SK-N-SH treated with all-trans-retinoic acid at 6 μM for 48 hours (cell line): ENCODE results near the gene BCR.

Experiments
- ATAC-seq: fragments of 200-7000 bp; cut with Tn5 transposase; 3 replicates; pipeline ENCODE4 v1.9.1; 2020; ENCODE audit warnings: mild to moderate bottlenecking, moderate library complexity
- ARNTL ChIP-seq: fragments of 450-650 bp; formaldehyde crosslinking; IDR thresholded peaks from 2 replicates; pipeline ENCODE4 v1.5.0; 2020; ENCODE audit warnings: low read depth, mild to moderate bottlenecking, moderate library complexity, borderline replicate concordance
- BACH2 ChIP-seq: fragments of 250-450 bp; sonication (Bioruptor Pico); IDR thresholded peaks from 2 replicates; pipeline ENCODE4 v1.9.0; 2021; ENCODE audit warnings: mild to moderate bottlenecking, borderline replicate concordance
- CSDC2 ChIP-seq: fragments of 250-450 bp; sonication (Bioruptor Pico); IDR thresholded peaks from 2 replicates; pipeline ENCODE4 v1.5.0; 2020; ENCODE audit warnings: mild to moderate bottlenecking, moderate library complexity
- ESRRG ChIP-seq: fragments of 250-450 bp; sonication (Bioruptor Pico); IDR thresholded peaks from 2 replicates; pipeline ENCODE4 v1.6.1; 2021; ENCODE audit warnings: mild to moderate bottlenecking
- GLIS3 ChIP-seq: fragments of 250-450 bp; sonication (Bioruptor Pico); IDR thresholded peaks from 2 replicates; pipeline ENCODE4 v1.5.0; 2020; ENCODE audit warnings: mild to moderate bottlenecking, moderate library complexity
- ISL1 ChIP-seq: fragments of 250-450 bp; sonication (Bioruptor Pico); IDR thresholded peaks from 2 replicates; pipeline ENCODE4 v2.1.2; 2022; ENCODE audit warnings: mild to moderate bottlenecking, moderate library complexity
- OSR1 ChIP-seq: fragments of 250-450 bp; sonication (Bioruptor Pico); IDR thresholded peaks from 2 replicates; pipeline ENCODE4 v1.8.0; 2022; ENCODE audit warnings: moderate library complexity, mild to moderate bottlenecking, inconsistent platforms
- PPARA ChIP-seq: fragments of 250-450 bp; sonication (Bioruptor Pico); IDR thresholded peaks from 2 replicates; pipeline ENCODE4 v1.5.0; 2020; ENCODE audit warnings: mild to moderate bottlenecking, borderline replicate concordance
- RARB ChIP-seq: fragments of 250-450 bp; sonication (Bioruptor Pico); IDR thresholded peaks from 2 replicates; pipeline ENCODE4 v1.8.0; 2021; ENCODE audit warnings: mild to moderate bottlenecking, moderate library complexity
- SNAI2 ChIP-seq: fragments of 250-450 bp; sonication (Bioruptor Pico); IDR thresholded peaks from 2 replicates; pipeline ENCODE4 v1.5.0; 2020; ENCODE audit warnings: mild to moderate bottlenecking, moderate library complexity
- TCF4 ChIP-seq: fragments of 250-450 bp; sonication (Bioruptor Pico); IDR thresholded peaks from 2 replicates; pipeline ENCODE4 v1.8.0; 2021; ENCODE audit warnings: mild to moderate bottlenecking, moderate library complexity, borderline replicate concordance
- TOX ChIP-seq: fragments of 250-450 bp; sonication (Bioruptor Pico); IDR thresholded peaks from 2 replicates; pipeline ENCODE4 v1.8.0; 2021; ENCODE audit warnings: mild to moderate bottlenecking, moderate library complexity, borderline replicate concordance
- ZC3H10 ChIP-seq: fragments of 250-450 bp; sonication (Bioruptor Pico); IDR thresholded peaks from 2 replicates; pipeline ENCODE4 v1.5.1; 2021; ENCODE audit warnings: mild to moderate bottlenecking, moderate library complexity
- ZFP3 ChIP-seq: fragments of 250-450 bp; sonication (Bioruptor Pico); IDR thresholded peaks from 2 replicates; pipeline ENCODE4 v1.5.0; 2020; ENCODE audit warnings: mild to moderate bottlenecking, moderate library complexity
- ZFP30 ChIP-seq: fragments of 450-650 bp; formaldehyde crosslinking; IDR thresholded peaks from 2 replicates; pipeline ENCODE4 v1.5.0; 2022; ENCODE audit warnings: mild to moderate bottlenecking, moderate library complexity
- ZNF565 ChIP-seq: fragments of 450-650 bp; formaldehyde crosslinking; conservative IDR thresholded peaks from 2 replicates; pipeline ENCODE4 v1.5.0; 2020; ENCODE audit warnings: low read depth, mild to moderate bottlenecking, moderate library complexity
- ZNF70 ChIP-seq: fragments of 450-650 bp; formaldehyde crosslinking; IDR thresholded peaks from 2 replicates; pipeline ENCODE4 v1.5.0; 2020; ENCODE audit warnings: mild to moderate bottlenecking, moderate library complexity
- ZNF8 ChIP-seq: fragments of 450-650 bp; formaldehyde crosslinking; IDR thresholded peaks from 2 replicates; pipeline ENCODE4 v1.5.0; 2020; ENCODE audit warnings: mild to moderate bottlenecking, moderate library complexity
- TF ChIP-seq, protein P1 (sequence below): fragments of 250-450 bp; sonication (Bioruptor Pico); IDR thresholded peaks from 2 replicates; pipeline ENCODE4 v1.8.0; 2021; ENCODE audit warnings: low read depth, mild to moderate bottlenecking, moderate library complexity, borderline replicate concordance
- TF ChIP-seq, protein P2 (sequence below): fragments of 250-450 bp; sonication (Bioruptor Pico); IDR thresholded peaks from 2 replicates; pipeline ENCODE4 v1.5.1; 2020; ENCODE audit warnings: low read depth, mild to moderate bottlenecking, moderate library complexity
- TF ChIP-seq, protein P3 (sequence below): fragments of 250-450 bp; sonication (Bioruptor Pico); IDR thresholded peaks from 2 replicates; pipeline ENCODE4 v1.8.0; 2020; ENCODE audit warnings: mild to moderate bottlenecking, moderate library complexity, borderline replicate concordance
- TF ChIP-seq, protein P4 (sequence below): fragments of 250-450 bp; sonication (Bioruptor Pico); IDR thresholded peaks from 2 replicates; pipeline ENCODE4 v1.5.0; 2020; ENCODE audit warnings: mild to moderate bottlenecking, moderate library complexity

BCR gene

DNA sequence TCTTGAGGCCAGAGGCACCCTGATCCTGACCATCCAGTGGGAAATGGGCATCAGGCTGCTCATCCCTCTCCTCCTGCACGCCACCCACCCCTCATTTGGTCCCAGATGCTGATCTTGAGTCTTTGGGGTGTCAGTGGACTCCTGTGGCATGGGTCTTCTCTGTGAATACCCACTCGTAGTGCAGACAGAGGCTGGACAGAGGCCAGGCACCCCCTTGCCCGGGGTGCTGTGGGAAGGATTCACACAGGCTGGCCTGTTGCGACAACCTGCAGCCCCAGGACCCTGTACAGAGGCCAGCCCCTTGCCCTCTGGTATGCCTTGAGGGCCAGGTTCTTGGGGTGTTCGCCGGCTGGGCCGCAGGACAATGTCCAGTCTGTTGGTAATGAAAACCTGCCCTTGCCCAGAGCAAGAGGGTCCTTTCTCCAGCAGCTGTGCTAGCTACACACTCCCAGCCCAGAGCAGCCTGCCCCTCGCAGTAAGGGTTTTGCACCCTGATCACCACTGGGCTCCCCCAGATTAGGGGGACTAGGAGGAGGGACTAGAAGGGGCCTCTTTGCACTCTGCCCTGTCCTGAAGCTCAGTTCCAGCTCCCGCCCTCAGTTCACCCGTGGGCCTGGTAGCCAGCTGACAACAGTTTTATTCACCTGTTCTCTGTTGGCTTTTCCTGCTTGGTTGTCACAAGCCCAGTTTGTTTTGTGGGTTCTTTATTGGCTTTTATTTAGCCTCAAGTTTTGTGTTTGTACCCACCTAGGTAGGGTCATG, 76.0 kb downstream of the BCR start:
- ATAC-seq, result no peak
- TF ChIP-seq BACH2 (CRISPR knock-in tag), result no peak
- TF ChIP-seq SNAI2 (CRISPR knock-in tag), result no peak
- TF ChIP-seq ISL1 (CRISPR knock-in tag), result no peak
- TF ChIP-seq, protein P1, sequence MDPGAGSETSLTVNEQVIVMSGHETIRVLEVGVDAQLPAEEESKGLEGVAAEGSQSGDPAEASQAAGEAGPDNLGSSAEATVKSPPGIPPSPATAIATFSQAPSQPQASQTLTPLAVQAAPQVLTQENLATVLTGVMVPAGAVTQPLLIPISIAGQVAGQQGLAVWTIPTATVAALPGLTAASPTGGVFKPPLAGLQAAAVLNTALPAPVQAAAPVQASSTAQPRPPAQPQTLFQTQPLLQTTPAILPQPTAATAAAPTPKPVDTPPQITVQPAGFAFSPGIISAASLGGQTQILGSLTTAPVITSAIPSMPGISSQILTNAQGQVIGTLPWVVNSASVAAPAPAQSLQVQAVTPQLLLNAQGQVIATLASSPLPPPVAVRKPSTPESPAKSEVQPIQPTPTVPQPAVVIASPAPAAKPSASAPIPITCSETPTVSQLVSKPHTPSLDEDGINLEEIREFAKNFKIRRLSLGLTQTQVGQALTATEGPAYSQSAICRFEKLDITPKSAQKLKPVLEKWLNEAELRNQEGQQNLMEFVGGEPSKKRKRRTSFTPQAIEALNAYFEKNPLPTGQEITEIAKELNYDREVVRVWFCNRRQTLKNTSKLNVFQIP (CRISPR knock-in tag), result no peak
- TF ChIP-seq ZFP30, result no peak
- no peak for TF ChIP-seq ZFP3 (CRISPR knock-in tag)
- TF ChIP-seq, protein P2, sequence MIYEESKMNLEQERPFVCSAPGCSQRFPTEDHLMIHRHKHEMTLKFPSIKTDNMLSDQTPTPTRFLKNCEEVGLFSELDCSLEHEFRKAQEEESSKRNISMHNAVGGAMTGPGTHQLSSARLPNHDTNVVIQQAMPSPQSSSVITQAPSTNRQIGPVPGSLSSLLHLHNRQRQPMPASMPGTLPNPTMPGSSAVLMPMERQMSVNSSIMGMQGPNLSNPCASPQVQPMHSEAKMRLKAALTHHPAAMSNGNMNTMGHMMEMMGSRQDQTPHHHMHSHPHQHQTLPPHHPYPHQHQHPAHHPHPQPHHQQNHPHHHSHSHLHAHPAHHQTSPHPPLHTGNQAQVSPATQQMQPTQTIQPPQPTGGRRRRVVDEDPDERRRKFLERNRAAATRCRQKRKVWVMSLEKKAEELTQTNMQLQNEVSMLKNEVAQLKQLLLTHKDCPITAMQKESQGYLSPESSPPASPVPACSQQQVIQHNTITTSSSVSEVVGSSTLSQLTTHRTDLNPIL, result no peak
- TF ChIP-seq TCF4 (CRISPR knock-in tag), result no peak
- no peak for TF ChIP-seq RARB (CRISPR knock-in tag)
- no peak for TF ChIP-seq CSDC2 (CRISPR knock-in tag)
- no peak for TF ChIP-seq ESRRG (CRISPR knock-in tag)

DNA sequence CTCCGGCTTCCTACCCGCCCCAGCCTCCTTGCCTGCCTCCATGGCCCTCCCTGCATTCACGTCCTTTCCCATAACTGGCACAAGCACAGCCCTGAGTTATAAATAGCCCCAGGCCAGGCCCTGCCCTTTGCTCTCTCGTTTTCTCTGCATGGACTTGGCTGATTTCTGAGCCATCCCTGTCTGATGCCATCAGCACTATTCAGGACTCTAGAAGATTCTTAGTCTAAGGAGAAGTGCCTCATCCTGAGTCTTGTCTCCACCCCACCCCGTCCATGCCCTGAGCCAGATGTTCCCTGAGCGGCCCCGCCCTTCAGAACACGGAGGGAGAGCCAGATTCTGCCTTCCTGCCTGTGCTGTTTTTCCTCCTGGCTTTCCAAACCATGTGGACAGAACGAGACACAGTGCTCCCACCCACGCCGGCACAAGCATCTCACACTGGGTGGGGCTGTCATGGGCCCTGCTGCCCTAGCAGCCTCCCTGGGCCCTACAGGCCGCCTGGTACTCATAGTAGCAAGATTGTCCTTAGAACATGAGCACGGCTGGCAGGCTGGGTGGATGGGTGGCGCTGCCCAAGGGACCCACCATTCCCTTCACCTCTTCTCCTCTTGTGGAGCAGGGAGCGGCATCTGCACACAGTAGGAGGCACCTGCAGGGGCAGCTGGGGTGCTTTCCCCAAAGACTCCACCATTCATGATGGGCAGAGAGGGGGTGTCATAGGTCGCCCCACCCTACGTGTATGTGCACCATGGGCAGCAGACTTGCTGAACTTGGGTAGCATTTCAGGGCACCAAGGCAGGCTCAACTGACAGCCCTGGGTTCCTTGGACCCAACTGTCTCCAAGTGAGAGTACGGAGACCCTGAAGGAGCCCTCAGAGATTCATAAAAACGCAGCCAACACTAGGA, 76.9 kb downstream of the BCR start:
- TF ChIP-seq GLIS3 (CRISPR knock-in tag) (no peak), CSDC2 (CRISPR knock-in tag) (no peak), ZFP3 (CRISPR knock-in tag) (no peak), TOX (CRISPR knock-in tag) (no peak), OSR1 (CRISPR knock-in tag) (no peak), BACH2 (CRISPR knock-in tag) (no peak), ZFP30 (no peak), PPARA (CRISPR knock-in tag) (no peak)
- TF ChIP-seq, protein P3, sequence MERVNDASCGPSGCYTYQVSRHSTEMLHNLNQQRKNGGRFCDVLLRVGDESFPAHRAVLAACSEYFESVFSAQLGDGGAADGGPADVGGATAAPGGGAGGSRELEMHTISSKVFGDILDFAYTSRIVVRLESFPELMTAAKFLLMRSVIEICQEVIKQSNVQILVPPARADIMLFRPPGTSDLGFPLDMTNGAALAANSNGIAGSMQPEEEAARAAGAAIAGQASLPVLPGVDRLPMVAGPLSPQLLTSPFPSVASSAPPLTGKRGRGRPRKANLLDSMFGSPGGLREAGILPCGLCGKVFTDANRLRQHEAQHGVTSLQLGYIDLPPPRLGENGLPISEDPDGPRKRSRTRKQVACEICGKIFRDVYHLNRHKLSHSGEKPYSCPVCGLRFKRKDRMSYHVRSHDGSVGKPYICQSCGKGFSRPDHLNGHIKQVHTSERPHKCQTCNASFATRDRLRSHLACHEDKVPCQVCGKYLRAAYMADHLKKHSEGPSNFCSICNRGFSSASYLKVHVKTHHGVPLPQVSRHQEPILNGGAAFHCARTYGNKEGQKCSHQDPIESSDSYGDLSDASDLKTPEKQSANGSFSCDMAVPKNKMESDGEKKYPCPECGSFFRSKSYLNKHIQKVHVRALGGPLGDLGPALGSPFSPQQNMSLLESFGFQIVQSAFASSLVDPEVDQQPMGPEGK, result no peak
- no peak; the same call in 2 of the 3 replicates for ATAC-seq

DNA sequence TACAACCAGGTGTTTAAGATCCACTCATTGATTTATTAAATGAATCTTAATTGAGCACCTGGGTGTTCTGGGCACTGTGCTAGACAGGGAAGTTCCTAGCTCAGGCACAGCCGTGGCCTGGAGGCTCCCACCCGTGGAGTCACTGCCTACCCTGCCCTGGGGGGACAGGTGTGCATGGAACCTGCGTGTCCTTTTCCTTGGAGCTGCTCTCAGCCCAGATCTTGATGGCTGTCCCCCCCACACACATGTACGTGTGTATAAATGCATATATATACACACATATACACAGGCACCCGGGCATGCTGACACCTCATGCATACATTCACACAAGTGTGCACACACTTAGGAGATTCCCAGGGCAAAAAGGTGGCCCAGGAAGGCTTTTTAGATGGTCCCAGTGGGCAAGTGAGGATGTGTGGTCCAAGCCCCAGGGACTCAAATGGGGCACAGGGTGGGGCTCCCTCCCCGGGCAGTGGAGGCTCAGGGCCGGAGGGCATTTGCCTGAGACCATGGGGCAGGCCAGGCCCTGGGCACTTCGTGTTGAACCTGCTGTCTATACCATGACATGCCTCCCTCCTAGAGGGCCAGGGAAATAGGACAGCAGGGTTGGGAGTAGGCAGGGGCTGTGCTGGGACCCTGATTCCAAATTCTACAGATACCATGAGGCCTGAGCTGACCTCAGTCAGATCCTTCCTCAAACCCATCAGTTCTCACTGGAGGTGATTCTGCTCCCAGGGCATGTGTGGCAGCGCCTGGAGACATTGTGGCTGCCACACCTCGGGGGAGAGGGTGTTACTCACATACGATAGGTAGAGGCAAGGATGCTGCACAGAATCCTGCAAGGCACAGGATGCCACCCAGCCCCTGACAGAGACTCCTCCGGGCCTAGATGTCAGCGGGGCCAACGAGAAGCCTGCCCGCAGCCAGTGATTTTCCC, 77.8 kb downstream of the BCR start:
- ATAC-seq, result no peak
- TF ChIP-seq ZNF8 (CRISPR knock-in tag) (no peak), ESRRG (CRISPR knock-in tag) (no peak), ZC3H10 (no peak), TCF4 (CRISPR knock-in tag) (no peak), TOX (CRISPR knock-in tag) (no peak), ARNTL (CRISPR knock-in tag) (no peak), BACH2 (CRISPR knock-in tag) (no peak), ZFP3 (CRISPR knock-in tag) (no peak), OSR1 (CRISPR knock-in tag) (no peak), ZNF565 (no peak), PPARA (CRISPR knock-in tag) (no peak), ZNF70 (no peak), ISL1 (CRISPR knock-in tag) (no peak), SNAI2 (CRISPR knock-in tag) (no peak), RARB (CRISPR knock-in tag) (no peak)
- TF ChIP-seq, protein P3, result no peak
- TF ChIP-seq, protein P4, sequence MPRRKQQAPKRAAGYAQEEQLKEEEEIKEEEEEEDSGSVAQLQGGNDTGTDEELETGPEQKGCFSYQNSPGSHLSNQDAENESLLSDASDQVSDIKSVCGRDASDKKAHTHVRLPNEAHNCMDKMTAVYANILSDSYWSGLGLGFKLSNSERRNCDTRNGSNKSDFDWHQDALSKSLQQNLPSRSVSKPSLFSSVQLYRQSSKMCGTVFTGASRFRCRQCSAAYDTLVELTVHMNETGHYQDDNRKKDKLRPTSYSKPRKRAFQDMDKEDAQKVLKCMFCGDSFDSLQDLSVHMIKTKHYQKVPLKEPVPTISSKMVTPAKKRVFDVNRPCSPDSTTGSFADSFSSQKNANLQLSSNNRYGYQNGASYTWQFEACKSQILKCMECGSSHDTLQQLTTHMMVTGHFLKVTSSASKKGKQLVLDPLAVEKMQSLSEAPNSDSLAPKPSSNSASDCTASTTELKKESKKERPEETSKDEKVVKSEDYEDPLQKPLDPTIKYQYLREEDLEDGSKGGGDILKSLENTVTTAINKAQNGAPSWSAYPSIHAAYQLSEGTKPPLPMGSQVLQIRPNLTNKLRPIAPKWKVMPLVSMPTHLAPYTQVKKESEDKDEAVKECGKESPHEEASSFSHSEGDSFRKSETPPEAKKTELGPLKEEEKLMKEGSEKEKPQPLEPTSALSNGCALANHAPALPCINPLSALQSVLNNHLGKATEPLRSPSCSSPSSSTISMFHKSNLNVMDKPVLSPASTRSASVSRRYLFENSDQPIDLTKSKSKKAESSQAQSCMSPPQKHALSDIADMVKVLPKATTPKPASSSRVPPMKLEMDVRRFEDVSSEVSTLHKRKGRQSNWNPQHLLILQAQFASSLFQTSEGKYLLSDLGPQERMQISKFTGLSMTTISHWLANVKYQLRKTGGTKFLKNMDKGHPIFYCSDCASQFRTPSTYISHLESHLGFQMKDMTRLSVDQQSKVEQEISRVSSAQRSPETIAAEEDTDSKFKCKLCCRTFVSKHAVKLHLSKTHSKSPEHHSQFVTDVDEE (CRISPR knock-in tag), result no peak
